Type B pancreatic cell (in vitro differentiated cells): Measurements from ENCODE around the gene SMPD1. TPM values are rescaled to one million over a fixed set of nuclear protein-coding genes. Genes with fewer than 3 reads are reported as not detected.

Experiments used
- DNase-seq: peaks from one replicate; pipeline ENCODE4 v3.0.0; 2021; ENCODE audit warnings: mixed read lengths; ENCODE audit not compliant: unreplicated experiment; ENCODE audit errors: extremely low spot score
- H3K27ac Mint-ChIP-seq: 2 replicates; pipeline ENCODE4 v1.8.0; 2021; ENCODE audit warnings: mild to moderate bottlenecking, mixed read lengths
- H3K27me3 Mint-ChIP-seq: 2 replicates; pipeline ENCODE4 v1.8.0; 2021; ENCODE audit warnings: mixed read lengths
- H3K36me3 Mint-ChIP-seq: 2 replicates; pipeline ENCODE4 v1.8.0; 2021; ENCODE audit warnings: mixed read lengths
- H3K4me1 Mint-ChIP-seq: one replicate; pipeline ENCODE4 v1.8.0; 2021; ENCODE audit warnings: mixed read lengths; ENCODE audit not compliant: unreplicated experiment
- H3K4me3 Mint-ChIP-seq: 2 replicates; pipeline ENCODE4 v1.8.0; 2021; ENCODE audit warnings: mild to moderate bottlenecking, mixed read lengths
- H3K9me3 Mint-ChIP-seq: 2 replicates; pipeline ENCODE4 v1.8.0; 2021; ENCODE audit warnings: mixed read lengths
- CTCF ChIP-seq: fragments of 200-600 bp; sonication (generic); conservative IDR thresholded peaks from 2 replicates; pipeline ENCODE4 v1.5.0; 2021; ENCODE audit warnings: antibody characterized with exemption, mild to moderate bottlenecking
- total RNA-seq: library from RNA; stranded (reverse); gene quantifications from 2 replicates; pipeline ENCODE4 v1.2.1, GENCODE V29; 2021; ENCODE audit warnings: low replicate concordance

Gene SMPD1
- total RNA-seq, 1 donor from 2014 or later = 31.6 TPM

DNA sequence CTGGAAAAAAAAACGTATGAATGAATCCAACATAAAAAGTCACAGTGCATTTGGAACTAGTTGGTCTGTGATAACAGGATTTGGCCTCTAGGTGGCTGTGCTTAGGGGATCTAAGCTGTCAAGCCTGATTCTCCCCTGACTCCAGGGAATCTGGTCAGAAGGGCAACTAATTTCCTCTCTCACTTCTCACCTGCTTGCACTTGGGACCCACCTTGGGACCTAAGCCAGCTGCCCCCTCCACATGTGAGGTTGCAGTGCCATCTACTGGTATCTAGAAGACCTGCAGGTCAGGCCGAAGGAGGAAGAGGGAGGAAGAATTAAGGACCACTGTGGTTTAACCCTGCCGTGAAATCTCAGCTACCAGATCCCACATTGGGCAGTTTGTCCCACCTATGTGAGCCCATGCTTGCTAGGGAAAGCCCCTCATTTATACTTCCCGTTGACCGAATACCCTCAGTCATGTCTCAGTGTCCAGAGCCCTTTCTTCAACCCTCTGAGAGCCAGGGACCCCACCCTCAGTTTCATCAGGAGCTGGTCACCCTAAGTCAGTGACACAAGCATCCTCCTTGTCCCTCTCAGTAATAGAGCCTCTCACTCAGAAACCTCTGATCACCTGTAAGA, 36.8 kb upstream of the SMPD1 start:
- Mint-ChIP-seq H3K4me1 (peaks cover 10% of the 10 kb centered on the region), H3K9me3 (no peaks in the 10 kb centered on the region), H3K27me3 (peaks cover 4% of the 10 kb centered on the region), H3K27ac (peak overlapping the region; percentile 51), H3K36me3 (no peaks in the 10 kb centered on the region), H3K4me3 (peak overlapping the region; percentile 6)
- peak; percentile 96 for TF ChIP-seq CTCF
- no peak for DNase-seq

- DNase-seq = no peak
- Mint-ChIP-seq H3K4me3 (no peak overlapping the region), H3K27ac (no peak overlapping the region), H3K36me3 (no peaks in the 10 kb centered on the region), H3K4me1 (peaks cover 10% of the 10 kb centered on the region), H3K27me3 (peaks cover 4% of the 10 kb centered on the region), H3K9me3 (no peaks in the 10 kb centered on the region)
- TF ChIP-seq CTCF = no peak
Measured at GRCh38 chr11:6354651-6355485, 35.4 kb upstream of the SMPD1 start.

GRCh38 chr11:6356503-6357055, 33.7 kb upstream of the SMPD1 start:
- peaks cover 4% of the 10 kb centered on the region for H3K27me3 Mint-ChIP-seq
- H3K27ac Mint-ChIP-seq = peak overlapping the region; percentile 8
- DNase-seq = no peak
- no peaks in the 10 kb centered on the region for H3K36me3 Mint-ChIP-seq
- H3K4me3 Mint-ChIP-seq = no peak overlapping the region
- no peaks in the 10 kb centered on the region for H3K9me3 Mint-ChIP-seq
- peaks cover 10% of the 10 kb centered on the region for H3K4me1 Mint-ChIP-seq
- no peak for TF ChIP-seq CTCF

DNA sequence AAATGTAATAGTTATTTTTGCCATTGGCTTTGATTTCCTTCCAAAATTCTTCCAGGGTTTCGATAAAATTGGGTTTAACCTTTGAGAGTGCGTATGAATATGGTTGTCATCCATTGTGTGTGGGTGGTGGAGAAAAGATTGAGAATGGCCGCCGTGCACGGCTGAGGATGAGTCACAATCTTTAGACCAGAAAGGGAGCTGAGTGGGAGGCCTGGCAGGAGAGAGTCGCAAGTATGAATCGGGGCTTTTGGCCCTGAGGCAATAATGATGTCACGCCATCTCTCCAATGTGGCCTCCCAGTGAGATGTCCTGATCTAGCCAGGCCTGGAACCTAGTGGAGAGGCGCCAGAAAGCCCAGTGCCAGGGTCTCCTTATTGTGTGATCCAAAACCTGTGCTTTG, 33.1 kb upstream of the SMPD1 start:
- TF ChIP-seq CTCF = no peak
- H3K4me1 Mint-ChIP-seq = peaks cover 10% of the 10 kb centered on the region
- H3K27ac Mint-ChIP-seq = no peak overlapping the region
- no peaks in the 10 kb centered on the region for H3K27me3 Mint-ChIP-seq
- no peaks in the 10 kb centered on the region for H3K36me3 Mint-ChIP-seq
- H3K9me3 Mint-ChIP-seq = no peaks in the 10 kb centered on the region
- DNase-seq = no peak
- H3K4me3 Mint-ChIP-seq = no peak overlapping the region

DNA sequence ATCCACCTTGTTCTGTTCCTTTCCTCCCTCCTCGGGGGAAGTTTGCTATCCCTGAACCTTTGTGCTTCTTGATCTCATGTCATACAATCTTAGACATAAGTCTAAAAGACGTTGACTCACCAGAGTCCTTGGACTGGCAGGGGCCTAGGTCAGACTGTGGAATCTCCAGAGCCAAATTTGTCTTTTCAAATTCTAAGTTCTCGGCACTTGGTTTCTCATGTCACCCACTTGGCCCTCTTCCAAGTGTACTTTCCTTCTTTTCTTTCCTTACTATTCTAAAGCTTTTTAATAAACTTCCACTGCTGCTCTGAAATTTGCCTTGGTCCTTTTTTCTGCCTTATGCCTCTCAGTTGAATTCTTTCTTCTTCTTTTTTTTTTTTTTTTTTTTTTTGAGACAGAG, 30.1 kb upstream of the SMPD1 start:
- Mint-ChIP-seq H3K27me3 (no peaks in the 10 kb centered on the region), H3K4me3 (no peak overlapping the region), H3K9me3 (no peaks in the 10 kb centered on the region), H3K36me3 (no peaks in the 10 kb centered on the region), H3K4me1 (peaks cover 5% of the 10 kb centered on the region), H3K27ac (no peak overlapping the region)
- no peak for TF ChIP-seq CTCF
- DNase-seq = no peak
